GM12878 (cell line): Measurements from ENCODE around the gene TMEM11. TPM values are rescaled to one million over a fixed set of nuclear protein-coding genes. Genes with fewer than 3 reads are reported as not detected.

Experiments used
- ATAC-seq: fragments of 200-7000 bp; cut with Tn5 transposase; 3 replicates; pipeline ENCODE4 v1.9.1; 2020; ENCODE audit warnings: mild to moderate bottlenecking, moderate library complexity
- BruUV-seq: library from RNA; stranded (reverse); fragments of 400-500 nt; replicated peaks from 2 replicates; lab custom pipeline; 2021; lab: Mats Ljungman, UMichigan
- CTCF ChIA-PET: fragments of 300-600 bp; sonication (Branson Sonifier 250); formaldehyde crosslinking; extraction: SDS; loops from one replicate; lab custom pipeline; 2021; ENCODE audit warnings: inconsistent platforms; lab: Yijun Ruan, JAX
- POLR2A ChIA-PET: fragments of 350-600 bp; formaldehyde crosslinking; extraction: SDS; loops from one replicate; lab custom pipeline; 2021; ENCODE audit warnings: inconsistent platforms; lab: Charles Lee
- RAD21 ChIA-PET: fragments of 300-600 bp; sonication (Branson Sonifier 250); formaldehyde crosslinking; loops from one replicate; lab custom pipeline; 2023; ENCODE audit warnings: antibody characterized with exemption; ENCODE audit not compliant: unreplicated experiment; lab: Charles Lee
- SMC1A ChIA-PET: fragments of 300-600 bp; sonication (Branson Sonifier 250); formaldehyde crosslinking; loops from one replicate; lab custom pipeline; 2023; ENCODE audit not compliant: unreplicated experiment, uncharacterized antibody; lab: Charles Lee
- DNase-seq: peaks from one replicate; pipeline ENCODE4 v3.0.0-alpha.2; 2011; ENCODE audit warnings: low read depth, low spot score
- FAIRE-seq: peaks from 3 replicates; lab custom pipeline; 2011; peaks lifted over from hg19 to GRCh38; lab: Jason Lieb, UNC
- H2AFZ ChIP-seq: 2 replicates; pipeline ENCODE4 v1.6.0; 2011; ENCODE audit warnings: low read depth, low read length, control low read depth; ENCODE audit not compliant: control insufficient read depth
- H3K27ac ChIP-seq: 2 replicates; pipeline ENCODE4 v1.5.1; 2011; ENCODE audit warnings: control low read depth; ENCODE audit not compliant: control insufficient read depth, insufficient read depth
- H3K27me3 ChIP-seq, 2 experiments: replicated peaks in 1 of 2; 2 replicates each; pipeline versions ENCODE4 v1.6.0 to v1.6.1; 2011; ENCODE audit warnings: low read length in 1 of 2; ENCODE audit not compliant: control insufficient read depth in 2 of 2, insufficient read depth in 2 of 2
- H3K36me3 ChIP-seq, 2 experiments: 2 replicates each; pipeline ENCODE4 v1.5.1; 2011; ENCODE audit warnings: low read length in 1 of 2; ENCODE audit not compliant: control insufficient read depth in 2 of 2, insufficient read depth in 2 of 2
- H3K4me1 ChIP-seq: 2 replicates; pipeline ENCODE4 v1.6.1; 2011; ENCODE audit warnings: mild to moderate bottlenecking, low read length, moderate library complexity, mixed read lengths; ENCODE audit not compliant: control insufficient read depth, insufficient read depth
- H3K4me2 ChIP-seq: 2 replicates; pipeline ENCODE4 v1.6.0; 2011; ENCODE audit warnings: control low read depth; ENCODE audit not compliant: control insufficient read depth, insufficient read depth
- H3K4me3 ChIP-seq: fragments of 200-600 bp; sonication (generic); 2 replicates; pipeline ENCODE4 v1.5.1; 2016
- H3K79me2 ChIP-seq: 2 replicates; pipeline ENCODE4 v1.6.0; 2011; ENCODE audit warnings: low read length; ENCODE audit not compliant: control insufficient read depth, insufficient read depth
- H3K9ac ChIP-seq: 2 replicates; pipeline ENCODE4 v1.8.0; 2011; ENCODE audit warnings: low read length, control low read depth, mixed read lengths; ENCODE audit not compliant: control insufficient read depth, insufficient read depth
- H3K9me3 ChIP-seq: replicated peaks from 3 replicates; pipeline ENCODE4 v1.5.1; 2011; ENCODE audit warnings: mild to moderate bottlenecking, low read length; ENCODE audit not compliant: control insufficient read depth, insufficient read depth
- H4K20me1 ChIP-seq: 2 replicates; pipeline ENCODE4 v1.6.0; 2011; ENCODE audit not compliant: control insufficient read depth, insufficient read depth
- BACH1 ChIP-seq: fragments of 450-650 bp; IDR thresholded peaks from 2 replicates; pipeline ENCODE4 v1.6.1; 2017; ENCODE audit warnings: mild to moderate bottlenecking, borderline replicate concordance
- ETV6 ChIP-seq, 2 experiments: fragments of 450-650 bp in 1 of 2; IDR thresholded peaks in 1 of 2; conservative IDR thresholded peaks in 1 of 2; 2 replicates each; pipeline ENCODE4 v1.6.1; 2014; ENCODE audit warnings: antibody characterized with exemption in 1 of 2, borderline replicate concordance in 1 of 2, low read depth in 1 of 2, mild to moderate bottlenecking in 1 of 2, moderate library complexity in 1 of 2
- RELB ChIP-seq: fragments of 450-650 bp; IDR thresholded peaks from 2 replicates; pipeline ENCODE4 v1.6.1; 2017; ENCODE audit warnings: low read depth, mild to moderate bottlenecking, moderate library complexity
- SUPT20H ChIP-seq: IDR thresholded peaks from 2 replicates; pipeline ENCODE4 v1.6.1; 2011; ENCODE audit warnings: low read depth, mild to moderate bottlenecking, low read length, moderate library complexity, borderline replicate concordance; ENCODE audit not compliant: control insufficient read depth
- SUZ12 ChIP-seq: fragments of 200-600 bp; sonication (generic); IDR thresholded peaks from one replicate; pipeline ENCODE4 v1.6.1; 2018; ENCODE audit warnings: antibody characterized with exemption, mild to moderate bottlenecking; ENCODE audit not compliant: unreplicated experiment
- TCF3 ChIP-seq: IDR thresholded peaks from 2 replicates; pipeline ENCODE4 v1.6.1; 2012; ENCODE audit warnings: low read depth, mild to moderate bottlenecking, low read length, borderline replicate concordance; ENCODE audit not compliant: insufficient read depth
- ZNF274 ChIP-seq: IDR thresholded peaks from one replicate; pipeline ENCODE4 v1.8.0; 2011; ENCODE audit not compliant: insufficient read length, insufficient read depth
- ZNF622 ChIP-seq: fragments of 450-650 bp; IDR thresholded peaks from 2 replicates; pipeline ENCODE4 v1.6.1; 2017; ENCODE audit warnings: mild to moderate bottlenecking, inconsistent platforms
- WGBS: methylation state at CpG from one replicate; pipeline ENCODE4 v1.1.6; 2016; ENCODE audit warnings: low lambda C conversion rate; ENCODE audit not compliant: insufficient replicate concordance, insufficient coverage; ENCODE audit errors: missing lambda C conversion rate; 5-methylcytosine and 5-hydroxymethylcytosine counted together
- in situ Hi-C: fragments of 300-500 bp; cut with MboI; formaldehyde crosslinking; loops from 9 replicates; pipeline ENCODE4 v1.14.3; 2018; ENCODE audit warnings: mixed read lengths
- intact Hi-C: fragments of 100-400 bp; cut with micrococcal nuclease; formaldehyde crosslinking; loops from one replicate; pipeline ENCODE4 v1.14.2; 2022; ENCODE audit not compliant: unreplicated experiment
- polyA plus RNA-seq, 11 experiments: library from polyadenylated mRNA; depleted of rRNA in 4 of 11; unstranded in 6 of 11; stranded (reverse) in 5 of 11; fragments of >200 nt; fragmentation: Nextera tagmentation in 4 of 11; fragmentation: Illumina TruSeq in 1 of 11; extraction: Ambion mirVana in 4 of 11; extraction: Trizol in 1 of 11; gene quantifications; 1 replicate in 1 of 11; 2 replicates in 10 of 11; pipeline versions ENCODE4 v1.2.1 to v1.2.3, GENCODE V29; 2011 to 2016; ENCODE audit warnings: inconsistent platforms in 2 of 11, missing spikeins in 2 of 11, low read depth in 1 of 11
- total RNA-seq, 4 experiments: library from RNA; depleted of rRNA in 3 of 4; stranded (reverse); fragments of >200 nt in 3 of 4; fragmentation: Illumina TruSeq in 1 of 4; extraction: Trizol in 1 of 4; gene quantifications; 2 replicates each; pipeline versions ENCODE4 v1.2.1 to v1.2.3, GENCODE V29; 2013 to 2021
- TF ChIP-seq, protein P1 (sequence below): fragments of 450-650 bp; IDR thresholded peaks from 2 replicates; pipeline ENCODE4 v1.6.1; 2017; ENCODE audit warnings: mild to moderate bottlenecking

The TMEM11 gene
- total and polyA plus RNA-seq, 10 of the 15 experiments (the other 5 are each of a cell fraction or from before 2014, with no cell fraction given), result 14.4 to 63.4 (median 27.2) TPM

DNA sequence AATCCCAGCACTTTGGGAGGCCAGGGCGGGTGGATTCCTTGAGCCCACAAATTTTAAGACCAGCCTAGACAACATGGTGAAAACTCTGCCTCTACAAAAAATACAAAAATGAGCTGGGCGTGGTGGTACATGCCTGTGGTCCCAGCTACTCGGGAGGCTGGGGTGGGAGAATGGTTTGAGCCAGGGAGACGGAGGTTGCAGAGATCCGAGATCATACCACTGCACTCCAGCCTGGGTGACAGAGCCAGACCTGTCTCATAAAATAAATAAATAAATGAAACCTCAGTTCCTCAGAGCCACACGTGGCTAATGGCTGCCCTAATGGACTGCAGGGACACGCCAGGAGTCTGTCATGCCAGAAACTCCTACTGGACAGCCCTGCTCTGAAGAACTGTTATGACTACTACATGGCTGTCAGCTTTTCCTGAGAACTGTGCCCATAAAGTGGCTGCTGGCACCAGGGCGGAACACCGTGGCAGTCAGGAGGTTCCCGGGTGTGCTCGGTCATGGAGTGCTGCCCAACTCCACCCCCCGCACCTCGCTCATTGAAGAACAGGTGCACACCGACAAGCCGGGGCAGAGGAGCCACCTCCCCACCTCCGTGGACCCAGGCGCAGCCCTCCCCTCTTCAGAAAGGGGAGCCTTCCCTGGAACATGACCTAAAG lies 4.3 kb downstream of the TMEM11 start:
- ChIA-PET POLR2A (interaction anchor here (0.7 kb wide), 1 partner anchor 77 kb away, joined by 3 read pairs; no protein-coding TSS in a partner anchor), RAD21 (no interaction called here), CTCF (no interaction called here), SMC1A (no interaction called here)
- no peak overlapping the region; the same call in 1 of the 2 replicates for H3K4me2 ChIP-seq
- in situ Hi-C loops, result loop anchor here (5.0 kb wide), 1 partner anchor 172 kb away; no protein-coding TSS in a partner anchor
- no peak for ATAC-seq
- FAIRE-seq, result no peak
- H3K27me3 ChIP-seq, result no peaks in the 10 kb centered on the region
- H3K79me2 ChIP-seq, result peaks cover 78% of the 10 kb centered on the region
- H3K9ac ChIP-seq, result no peak overlapping the region
- 95% methylated on average over 17 of the region's 17 CpGs for WGBS
- no peak overlapping the region for H2AFZ ChIP-seq
- intact Hi-C loops, result loop anchor here (5.0 kb wide), 2 partner anchors 78 to 167 kb away; partner anchors contain the start of gene USP22
- H4K20me1 ChIP-seq, result peaks cover 10% of the 10 kb centered on the region
- DNase-seq, result no peak
- peaks cover 9% of the 10 kb centered on the region; the same call in 1 of the 2 replicates for H3K4me1 ChIP-seq
- no peak overlapping the region for H3K27ac ChIP-seq
- TF ChIP-seq TCF3, result no peak
- no peak for TF ChIP-seq ZNF622
- no peak for TF ChIP-seq ZNF274
- TF ChIP-seq BACH1, result no peak
- no peak for TF ChIP-seq SUPT20H
- no peak for TF ChIP-seq RELB
- TF ChIP-seq SUZ12, result no peak
- TF ChIP-seq, protein P1, sequence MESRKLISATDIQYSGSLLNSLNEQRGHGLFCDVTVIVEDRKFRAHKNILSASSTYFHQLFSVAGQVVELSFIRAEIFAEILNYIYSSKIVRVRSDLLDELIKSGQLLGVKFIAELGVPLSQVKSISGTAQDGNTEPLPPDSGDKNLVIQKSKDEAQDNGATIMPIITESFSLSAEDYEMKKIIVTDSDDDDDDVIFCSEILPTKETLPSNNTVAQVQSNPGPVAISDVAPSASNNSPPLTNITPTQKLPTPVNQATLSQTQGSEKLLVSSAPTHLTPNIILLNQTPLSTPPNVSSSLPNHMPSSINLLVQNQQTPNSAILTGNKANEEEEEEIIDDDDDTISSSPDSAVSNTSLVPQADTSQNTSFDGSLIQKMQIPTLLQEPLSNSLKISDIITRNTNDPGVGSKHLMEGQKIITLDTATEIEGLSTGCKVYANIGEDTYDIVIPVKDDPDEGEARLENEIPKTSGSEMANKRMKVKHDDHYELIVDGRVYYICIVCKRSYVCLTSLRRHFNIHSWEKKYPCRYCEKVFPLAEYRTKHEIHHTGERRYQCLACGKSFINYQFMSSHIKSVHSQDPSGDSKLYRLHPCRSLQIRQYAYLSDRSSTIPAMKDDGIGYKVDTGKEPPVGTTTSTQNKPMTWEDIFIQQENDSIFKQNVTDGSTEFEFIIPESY, result no peak
- TF ChIP-seq ETV6 (conservative IDR thresholded peaks at IDR 0.05 in 1 of 2, IDR thresholded peaks at IDR 0.05 in 1 of 2; ENCODE audit: borderline replicate concordance in 1 of 2, low read depth in 1 of 2), result no peak
- peaks cover 5 to 9% of the 10 kb centered on the region in 2 experiments; a peak in 3 of 4 replicates for H3K36me3 ChIP-seq
- BruUV-seq, result no TSS peak
- no peak overlapping the region for H3K4me3 ChIP-seq
- H3K9me3 ChIP-seq, result no peaks in the 10 kb centered on the region
